Right lobe of liver (tissue), 4 donors: ENCODE results near the gene SLC26A4.

ENCODE experiments used
- POLR2A ChIP-seq: fragments of 450-650 bp; IDR thresholded peaks from one replicate; pipeline ENCODE4 v1.6.1; 2017; ENCODE audit warnings: antibody characterized with exemption, mild to moderate bottlenecking
- TF ChIP-seq, protein P1 (sequence below), 4 donors: fragments of 200-600 bp in 3 of 4; fragments of 450-650 bp in 1 of 4; IDR thresholded peaks; one replicate each; pipeline versions ENCODE4 v1.5.1 to v1.8.0; 2016 to 2022; ENCODE audit warnings: antibody characterized with exemption in 4 of 4, mild to moderate bottlenecking in 2 of 4
- donor health status: DM: no; HTN: no; CAD: no.
- donor health status: DM: no; HTN: no; CAD: no.
- donor health status: DM: no; HTN: yes; CAD: no.

DNA sequence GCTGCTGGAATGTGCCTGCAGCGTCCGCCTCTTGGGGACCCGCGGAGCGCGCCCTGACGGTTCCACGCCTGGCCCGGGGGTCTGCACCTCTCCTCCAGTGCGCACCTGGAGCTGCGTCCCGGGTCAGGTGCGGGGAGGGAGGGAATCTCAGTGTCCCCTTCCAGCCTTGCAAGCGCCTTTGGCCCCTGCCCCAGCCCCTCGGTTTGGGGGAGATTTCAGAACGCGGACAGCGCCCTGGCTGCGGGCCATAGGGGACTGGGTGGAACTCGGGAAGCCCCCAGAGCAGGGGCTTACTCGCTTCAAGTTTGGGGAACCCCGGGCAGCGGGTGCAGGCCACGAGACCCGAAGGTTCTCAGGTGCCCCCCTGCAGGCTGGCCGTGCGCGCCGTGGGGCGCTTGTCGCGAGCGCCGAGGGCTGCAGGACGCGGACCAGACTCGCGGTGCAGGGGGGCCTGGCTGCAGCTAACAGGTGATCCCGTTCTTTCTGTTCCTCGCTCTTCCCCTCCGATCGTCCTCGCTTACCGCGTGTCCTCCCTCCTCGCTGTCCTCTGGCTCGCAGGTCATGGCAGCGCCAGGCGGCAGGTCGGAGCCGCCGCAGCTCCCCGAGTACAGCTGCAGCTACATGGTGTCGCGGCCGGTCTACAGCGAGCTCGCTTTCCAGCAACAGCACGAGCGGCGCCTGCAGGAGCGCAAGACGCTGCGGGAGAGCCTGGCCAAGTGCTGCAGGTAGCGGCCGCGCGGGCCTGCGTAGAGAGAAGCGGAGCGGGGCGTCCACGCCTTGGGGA is 645 bp downstream of the SLC26A4 start:
- TF ChIP-seq, protein P1, sequence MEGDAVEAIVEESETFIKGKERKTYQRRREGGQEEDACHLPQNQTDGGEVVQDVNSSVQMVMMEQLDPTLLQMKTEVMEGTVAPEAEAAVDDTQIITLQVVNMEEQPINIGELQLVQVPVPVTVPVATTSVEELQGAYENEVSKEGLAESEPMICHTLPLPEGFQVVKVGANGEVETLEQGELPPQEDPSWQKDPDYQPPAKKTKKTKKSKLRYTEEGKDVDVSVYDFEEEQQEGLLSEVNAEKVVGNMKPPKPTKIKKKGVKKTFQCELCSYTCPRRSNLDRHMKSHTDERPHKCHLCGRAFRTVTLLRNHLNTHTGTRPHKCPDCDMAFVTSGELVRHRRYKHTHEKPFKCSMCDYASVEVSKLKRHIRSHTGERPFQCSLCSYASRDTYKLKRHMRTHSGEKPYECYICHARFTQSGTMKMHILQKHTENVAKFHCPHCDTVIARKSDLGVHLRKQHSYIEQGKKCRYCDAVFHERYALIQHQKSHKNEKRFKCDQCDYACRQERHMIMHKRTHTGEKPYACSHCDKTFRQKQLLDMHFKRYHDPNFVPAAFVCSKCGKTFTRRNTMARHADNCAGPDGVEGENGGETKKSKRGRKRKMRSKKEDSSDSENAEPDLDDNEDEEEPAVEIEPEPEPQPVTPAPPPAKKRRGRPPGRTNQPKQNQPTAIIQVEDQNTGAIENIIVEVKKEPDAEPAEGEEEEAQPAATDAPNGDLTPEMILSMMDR (IDR thresholded peaks at IDR 0.05) = peak in 2 of 4 donors; percentile 17 to 19
- TF ChIP-seq POLR2A = no peak
